ENCODE measurements around the gene C4BPA. TPM values are rescaled to one million over a fixed set of nuclear protein-coding genes. Genes with fewer than 3 reads are reported as not detected.

The C4BPA gene
- total and polyA plus RNA-seq, 2 of the 8 experiments (the other 6 are each of a cell fraction or from before 2014, with no cell fraction given), result not detected

GRCh38 chr1:207115269-207115668 is 11.2 kb downstream of the C4BPA start:
- Histone ChIP-seq H3K4ac (replicated peaks; ENCODE audit: insufficient read length, low read depth, low read length) (no peak overlapping the region), H2BK12ac (ENCODE audit: low read depth, low read length) (no peak overlapping the region), H3K27me3 (replicated peaks in 1 of 4; ENCODE audit: control insufficient read depth in 3 of 4, extremely low read depth in 1 of 4, insufficient read depth in 3 of 4, low read length in 3 of 4) (no peaks in the 10 kb centered on the region), H3K79me1 (ENCODE audit: low read depth, low read length) (no peaks in the 10 kb centered on the region), H4K20me1 (replicated peaks in 1 of 2; ENCODE audit: control insufficient read depth in 1 of 2, insufficient read depth in 2 of 2, low read length in 2 of 2) (no peaks in the 10 kb centered on the region), H4K5ac (ENCODE audit: insufficient read length, low read depth, low read length) (no peak overlapping the region), H3K23ac (ENCODE audit: insufficient read length) (no peak overlapping the region), H3K4me2 (ENCODE audit: insufficient read depth in 1 of 2, low read depth in 2 of 2, low read length in 2 of 2) (no peak overlapping the region), H2BK20ac (ENCODE audit: low read length) (no peak overlapping the region), H3K36me3 (ENCODE audit: control insufficient read depth in 2 of 4, insufficient read depth in 4 of 4, low read length in 3 of 4) (no peaks in the 10 kb centered on the region), H4K8ac (ENCODE audit: extremely low read depth, insufficient read depth, low read length) (no peak overlapping the region), H3K23me2 (ENCODE audit: low read depth, low read length) (no peaks in the 10 kb centered on the region), H3K9ac (replicated peaks in 1 of 4; ENCODE audit: extremely low read depth in 1 of 4, low read depth in 3 of 4, low read length in 3 of 4) (no peak overlapping the region), H3K14ac (ENCODE audit: insufficient read length) (no peak overlapping the region), H3K18ac (ENCODE audit: extremely low read depth, low read length) (no peak overlapping the region), H3K4me3 (ENCODE audit: extremely low read depth in 1 of 4, insufficient read depth in 2 of 4, low read depth in 3 of 4, low read length in 4 of 4) (no peak overlapping the region), H2AFZ (ENCODE audit: low read length) (no peak overlapping the region), H2BK15ac (ENCODE audit: low read length) (no peak overlapping the region), H3K4me1 (replicated peaks in 1 of 4; ENCODE audit: control insufficient read depth in 3 of 4, insufficient read depth in 4 of 4, low read length in 3 of 4) (no peaks in the 10 kb centered on the region), H4K91ac (replicated peaks; ENCODE audit: insufficient read length, low read length) (no peak overlapping the region), H2AK5ac (ENCODE audit: low read depth, low read length) (no peak overlapping the region), H2BK5ac (ENCODE audit: low read depth, low read length) (no peak overlapping the region), H2BK120ac (replicated peaks; ENCODE audit: low read depth, low read length) (no peak overlapping the region), H3K27ac (ENCODE audit: low read depth, low read length) (no peak overlapping the region), H3K79me2 (ENCODE audit: control insufficient read depth in 1 of 2, insufficient read depth in 2 of 2, low read length in 2 of 2) (no peaks in the 10 kb centered on the region), H3K9me3 (ENCODE audit: insufficient read depth in 2 of 2, low read depth in 1 of 2, low read length in 1 of 2) (no peaks in the 10 kb centered on the region), H3K56ac (replicated peaks; ENCODE audit: insufficient read length, low read depth, low read length) (no peak overlapping the region)
- 92% methylated on average over 5 of the region's 5 CpGs; no CpG with 5 or more reads in 1 of the 2 experiments for WGBS, 2 experiments (ENCODE audit: extremely low coverage in 1 of 2, insufficient coverage in 1 of 2, insufficient read length in 1 of 2, insufficient replicate concordance in 2 of 2, low coverage in 1 of 2, low lambda C conversion rate in 2 of 2, missing lambda C conversion rate in 1 of 2)
- DNase-seq (ENCODE audit: low read depth in 1 of 2, low spot score in 2 of 2), result no peak
- CTCF ChIA-PET (ENCODE audit: partially characterized antibody), result no interaction called here
- TF ChIP-seq USF2 (IDR thresholded peaks at IDR 0.05; ENCODE audit: low read length), result no peak
- no peak for TF ChIP-seq ATF2 (IDR thresholded peaks at IDR 0.05; ENCODE audit: low read length)
- POLR2A ChIA-PET (ENCODE audit: partially characterized antibody), result no interaction called here
- no peak for FAIRE-seq
